ENCODE data around the gene PTPRD.

PTPRD gene

DNA sequence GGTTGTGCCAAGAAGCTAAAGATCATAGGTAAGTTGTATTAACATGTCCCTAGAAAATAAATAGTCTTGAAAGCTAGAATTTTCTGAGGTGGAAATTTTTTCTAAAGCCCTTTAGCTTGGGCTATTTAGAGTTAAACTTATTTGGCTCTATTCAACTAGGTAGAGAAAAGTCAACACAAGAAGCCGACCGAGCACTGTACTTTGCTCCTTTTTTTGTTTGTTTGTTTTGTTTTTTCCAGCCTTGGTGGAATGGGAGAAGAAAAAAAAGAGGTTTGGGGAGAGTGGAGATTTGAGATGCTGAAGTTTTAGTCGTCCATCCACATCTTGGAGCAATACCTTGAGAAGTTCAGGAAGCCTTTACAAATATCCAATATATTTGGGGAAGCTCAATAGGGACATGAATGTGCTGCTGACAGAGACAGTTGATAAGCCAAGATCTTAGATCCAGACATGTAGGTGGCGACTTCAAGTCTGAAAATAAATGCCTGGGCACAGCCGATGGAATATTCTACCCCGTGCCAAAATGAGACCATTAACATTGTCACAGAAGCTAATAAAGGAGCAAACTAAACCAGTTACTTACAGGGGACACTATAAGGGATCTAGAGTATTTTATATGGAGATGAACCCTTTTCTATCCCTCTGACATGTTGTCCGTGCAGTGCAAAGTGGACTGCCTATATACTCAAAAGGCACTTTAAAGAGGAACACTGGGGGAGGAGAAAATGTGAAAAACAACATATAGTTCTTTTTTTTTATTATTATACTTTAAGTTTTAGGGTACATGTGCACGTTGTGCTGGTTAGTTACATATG lies 466.1 kb downstream of the PTPRD start:
- DNase-seq, result no peak

DNA sequence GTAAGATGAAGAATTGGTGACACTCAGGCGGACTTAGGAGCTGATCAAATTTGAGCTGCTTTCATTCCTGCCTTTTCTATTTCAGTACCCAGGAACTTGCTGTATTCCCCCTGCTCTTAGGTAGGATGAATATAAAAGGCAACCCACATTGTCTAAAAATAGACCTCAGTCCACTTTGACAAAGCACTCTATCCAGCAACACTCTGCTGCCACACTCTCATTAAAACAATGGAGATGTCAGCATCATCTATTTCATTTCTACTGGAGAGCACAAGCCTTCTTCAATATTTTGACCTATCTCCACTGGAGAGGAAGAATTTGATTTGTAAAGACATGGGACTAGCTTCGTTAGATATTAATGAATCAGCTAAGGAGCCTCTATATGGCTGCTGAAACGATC lies 468.4 kb downstream of the PTPRD start:
- DNase-seq, result no peak

DNA sequence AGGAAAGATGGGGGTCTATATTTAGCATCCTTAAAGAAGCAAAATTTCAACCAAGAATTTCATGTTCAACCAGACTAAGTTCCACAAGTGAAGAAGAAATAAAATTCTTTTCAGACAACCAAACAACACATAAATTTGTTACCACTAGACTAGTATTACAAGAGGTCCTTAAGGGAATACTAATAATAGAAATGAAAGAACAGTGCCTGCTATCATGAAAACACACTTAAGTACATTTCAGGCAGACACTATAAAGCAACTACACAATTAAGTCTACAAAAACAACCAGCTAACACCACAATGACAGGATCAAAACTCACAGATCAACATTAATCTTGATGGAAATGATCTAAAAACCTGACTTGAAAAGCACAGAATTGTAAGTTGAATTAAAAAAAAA lies 477.2 kb downstream of the PTPRD start:
- no peak for DNase-seq

DNA sequence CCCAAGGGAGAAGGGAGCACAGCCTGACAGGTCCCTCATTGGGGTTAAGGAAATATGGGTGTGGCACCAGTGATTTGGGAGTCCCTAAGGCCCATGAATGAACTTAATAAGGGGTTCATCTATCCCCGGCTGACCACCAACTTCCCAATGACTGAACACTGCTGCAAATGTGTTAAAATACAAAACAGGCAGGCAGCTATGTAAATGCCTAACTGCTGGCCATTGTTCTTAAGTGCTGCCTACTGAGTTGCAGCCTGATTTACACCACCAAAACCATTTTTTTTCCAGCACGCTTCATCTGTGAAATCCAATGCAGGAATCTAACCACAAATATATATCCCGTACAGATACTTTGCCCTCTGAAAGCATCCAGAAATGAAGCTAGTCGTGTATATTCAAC lies 478.5 kb downstream of the PTPRD start:
- no peak for DNase-seq

DNA sequence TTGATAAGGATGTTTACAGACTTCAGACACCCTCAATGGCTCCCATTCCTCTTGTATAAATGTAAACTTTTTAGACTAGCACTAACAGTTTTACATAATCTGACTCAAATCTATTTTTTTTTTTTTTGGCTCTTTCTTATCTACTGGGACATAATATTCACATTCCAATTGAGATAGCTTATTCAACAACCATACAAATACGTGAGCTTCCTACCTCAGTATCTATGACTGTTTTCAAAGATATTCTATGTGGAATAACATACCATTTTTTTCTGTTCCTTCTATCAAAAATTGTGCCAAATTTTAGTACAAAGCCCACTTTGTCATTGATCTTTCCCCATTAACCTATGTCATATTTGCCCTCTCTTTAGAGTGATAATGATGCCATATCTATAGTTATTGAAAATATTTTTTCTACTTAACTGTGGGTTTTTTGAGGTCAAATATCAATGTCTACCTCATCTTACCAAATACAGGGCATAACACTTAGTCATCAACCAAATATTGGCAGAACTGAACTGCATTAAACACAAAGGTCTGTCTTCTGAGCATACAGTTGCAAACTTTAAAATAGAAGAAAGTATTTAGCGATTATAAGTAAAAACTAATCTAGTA lies 482.6 kb downstream of the PTPRD start:
- no peak for DNase-seq

DNA sequence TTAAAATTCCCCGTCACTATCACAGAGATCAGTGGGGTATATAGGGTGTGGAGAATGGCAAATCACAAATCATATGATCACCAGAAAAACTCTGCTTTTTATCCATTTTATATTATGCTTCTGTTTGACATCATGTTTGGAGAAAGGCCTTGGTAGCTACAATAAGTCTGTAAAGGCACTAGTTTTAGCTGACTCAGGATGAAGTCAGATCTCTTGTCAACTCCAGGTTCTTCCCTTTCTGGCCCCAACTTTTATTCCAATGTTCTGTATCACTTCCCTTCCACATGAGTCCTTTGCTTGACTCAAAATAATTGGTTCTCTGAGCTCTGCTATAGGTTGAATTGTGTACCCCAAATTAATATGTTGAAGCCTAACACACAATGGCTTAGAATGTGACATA lies 484.9 kb downstream of the PTPRD start:
- no peak for DNase-seq

DNA sequence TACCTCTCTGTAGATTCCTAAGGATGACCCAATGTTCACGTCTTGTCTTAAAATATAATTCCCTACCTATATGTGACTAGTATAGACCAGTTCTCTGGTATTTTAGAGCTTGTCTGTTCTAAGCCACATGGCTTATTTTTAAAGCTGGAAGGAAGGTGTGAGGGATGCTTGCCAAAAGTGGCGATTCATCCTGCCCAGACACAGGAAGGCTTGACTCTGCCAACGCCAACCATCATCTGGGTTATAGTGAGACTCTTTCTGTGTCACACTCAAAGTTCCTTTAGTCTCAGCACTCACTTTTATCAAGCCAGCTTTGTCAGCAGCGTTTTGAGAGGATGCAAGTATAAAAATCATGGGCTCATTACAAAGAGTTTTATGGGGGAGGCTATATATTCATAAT lies 500.0 kb downstream of the PTPRD start:
- DNase-seq, result no peak

DNA sequence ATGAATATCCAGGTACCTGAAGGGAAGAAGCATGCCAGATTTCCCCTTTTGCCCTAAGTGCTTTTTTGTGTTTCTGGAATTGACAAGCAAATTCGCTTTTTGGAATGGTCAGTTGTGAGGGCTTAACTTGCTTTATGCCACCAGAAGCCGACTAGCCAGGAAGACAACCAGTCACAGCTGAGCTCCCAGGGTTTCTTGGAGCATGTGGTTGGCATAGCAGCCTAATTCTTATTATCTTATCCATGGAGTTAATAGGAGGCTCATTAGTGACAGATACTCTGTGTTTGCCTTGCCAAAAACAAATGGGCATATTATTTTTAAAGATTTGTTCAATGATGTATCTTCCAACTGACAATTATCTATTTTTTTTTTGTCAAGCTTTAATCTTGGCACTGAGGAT lies 500.7 kb downstream of the PTPRD start:
- DNase-seq, result no peak

DNA sequence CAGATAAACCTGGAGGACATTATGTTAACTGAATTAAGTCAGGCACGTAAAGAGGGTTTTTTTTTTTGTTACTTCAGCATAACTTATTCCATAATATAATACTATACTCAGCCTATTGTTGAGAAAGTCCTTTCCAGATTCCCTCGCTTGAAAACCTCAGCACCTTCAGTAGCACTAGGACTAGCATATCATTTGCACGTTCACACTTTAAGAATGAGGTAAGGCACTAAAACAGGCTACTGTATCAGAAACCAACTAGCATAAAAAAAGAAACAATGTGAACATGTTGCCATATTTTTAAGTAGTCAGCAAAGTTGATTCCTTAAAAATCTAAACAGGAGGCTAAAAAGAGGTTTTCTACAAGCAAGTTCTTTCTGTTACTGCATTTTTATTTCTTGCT lies 504.0 kb downstream of the PTPRD start:
- DNase-seq, result no peak

DNA sequence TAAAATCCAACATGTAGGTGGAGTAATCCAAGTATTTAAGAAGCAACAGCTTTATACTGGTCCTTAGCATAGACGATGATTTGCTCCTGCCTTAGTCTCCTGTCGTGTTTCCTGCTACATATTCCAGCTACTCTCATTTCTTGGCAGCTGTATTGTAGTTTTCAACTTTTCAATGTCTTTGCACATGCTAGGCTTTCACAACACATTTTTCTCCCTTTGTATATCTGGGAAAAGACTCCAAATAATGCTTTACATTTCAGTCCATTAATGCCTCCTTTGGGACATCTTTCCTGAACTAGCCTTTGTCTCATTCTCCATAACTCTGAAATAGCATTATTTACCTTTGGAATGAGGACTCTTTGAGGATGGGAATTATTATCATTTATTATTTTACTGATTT lies 508.0 kb downstream of the PTPRD start:
- no peak for DNase-seq

DNA sequence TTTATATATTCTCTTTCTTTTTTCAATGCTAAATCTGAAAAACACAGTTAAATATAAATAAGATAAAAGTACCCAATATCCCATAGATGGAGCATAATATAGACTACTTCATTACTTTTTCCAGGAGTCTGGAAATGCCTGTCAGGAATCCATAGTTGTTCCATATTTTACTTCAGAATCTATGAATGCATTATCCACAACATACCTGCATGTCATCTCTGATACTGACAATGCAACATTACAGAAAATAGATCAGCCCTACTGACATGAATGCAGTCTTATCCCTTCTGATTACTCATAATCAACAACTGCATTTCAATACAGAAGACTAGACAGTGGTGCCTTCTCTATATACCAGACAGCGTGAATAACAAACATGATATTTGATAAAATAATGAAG lies 517.6 kb downstream of the PTPRD start:
- DNase-seq, result no peak

DNA sequence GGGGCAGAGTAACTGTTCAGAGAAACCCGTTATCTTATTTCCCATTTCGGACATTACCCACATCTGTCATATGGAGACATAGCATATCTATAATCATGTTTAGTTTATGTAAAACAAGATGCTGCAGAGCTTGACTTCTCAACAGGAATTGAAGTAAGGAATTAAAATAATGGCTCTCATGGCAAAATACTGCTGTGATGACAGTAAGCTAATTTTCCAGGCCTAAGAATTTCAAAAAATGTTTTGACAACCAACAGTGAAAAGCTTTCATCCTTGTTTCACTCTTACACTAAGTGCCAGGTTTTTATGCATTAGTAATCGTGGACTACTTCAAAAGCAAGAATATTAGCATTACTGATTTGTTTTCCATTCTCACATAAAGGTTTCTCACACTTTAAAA lies 518.2 kb downstream of the PTPRD start:
- no peak for DNase-seq

DNA sequence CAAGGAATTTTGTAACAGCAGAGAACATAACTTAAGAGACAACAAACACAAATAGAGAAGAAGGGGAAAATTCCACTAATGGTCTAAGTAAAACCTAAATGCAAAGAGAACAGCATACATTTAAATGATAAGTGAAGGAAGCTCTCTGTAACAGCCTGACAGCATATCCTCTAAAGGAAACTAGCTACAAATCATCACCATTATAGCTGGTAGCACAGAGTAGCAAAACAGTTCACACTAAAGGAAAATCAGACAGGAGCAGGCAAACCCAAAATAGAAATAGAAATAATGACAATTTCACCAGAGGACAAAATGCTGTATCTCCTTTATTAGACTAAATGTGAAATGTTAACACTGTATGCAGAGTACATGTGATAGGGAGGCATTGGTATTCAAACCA lies 532.8 kb downstream of the PTPRD start:
- no peak for DNase-seq

DNA sequence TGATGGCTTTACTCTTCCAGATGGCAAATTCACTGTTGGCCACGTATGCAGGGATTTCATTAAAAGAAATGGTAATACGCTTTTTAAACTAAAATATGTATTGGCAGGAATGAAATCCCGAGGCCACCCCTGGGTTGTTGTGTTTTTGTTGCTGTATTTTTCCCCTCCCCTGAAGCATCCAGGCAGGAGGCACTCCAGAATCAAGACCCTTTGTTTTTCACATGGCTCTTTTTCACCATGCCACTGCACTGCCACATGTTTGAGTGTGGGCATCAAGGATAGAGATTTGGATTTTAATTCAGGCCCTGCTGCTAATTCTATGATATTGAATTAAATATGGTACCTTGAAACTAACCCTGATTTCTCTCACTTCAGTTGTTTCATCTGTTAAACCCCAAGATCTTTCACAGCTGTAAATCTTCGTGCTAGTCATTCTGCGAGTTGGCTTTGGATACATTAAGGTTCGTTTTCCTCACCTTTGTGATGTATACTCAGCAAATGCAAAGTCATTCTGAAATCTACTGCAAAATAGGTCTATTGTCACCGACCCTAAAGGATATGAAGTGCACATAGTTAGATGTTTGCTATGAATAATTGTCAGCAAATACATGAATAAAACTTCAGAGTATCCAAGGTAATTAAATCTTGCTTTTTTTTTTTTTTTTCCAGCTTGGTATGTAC lies 533.4 kb downstream of the PTPRD start:
- DNase-seq, result no peak

DNA sequence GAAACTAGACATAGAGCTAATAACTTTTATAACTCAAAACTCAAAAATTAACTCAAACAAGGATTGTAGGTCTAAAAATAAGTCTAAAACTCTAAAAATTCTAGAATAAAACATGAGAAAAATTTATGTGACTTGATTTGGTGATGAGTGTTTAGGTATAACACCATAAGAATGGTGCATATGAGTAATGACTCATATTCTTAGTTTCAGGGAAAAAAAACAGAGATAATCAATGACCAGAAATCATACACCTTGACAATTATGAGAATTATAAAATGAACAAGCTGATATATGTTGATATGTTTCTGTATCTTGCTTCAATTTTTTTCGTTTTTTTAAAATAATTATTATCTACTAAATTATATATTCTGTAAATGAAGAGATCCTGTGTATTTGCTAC lies 541.2 kb downstream of the PTPRD start:
- DNase-seq, result no peak

DNA sequence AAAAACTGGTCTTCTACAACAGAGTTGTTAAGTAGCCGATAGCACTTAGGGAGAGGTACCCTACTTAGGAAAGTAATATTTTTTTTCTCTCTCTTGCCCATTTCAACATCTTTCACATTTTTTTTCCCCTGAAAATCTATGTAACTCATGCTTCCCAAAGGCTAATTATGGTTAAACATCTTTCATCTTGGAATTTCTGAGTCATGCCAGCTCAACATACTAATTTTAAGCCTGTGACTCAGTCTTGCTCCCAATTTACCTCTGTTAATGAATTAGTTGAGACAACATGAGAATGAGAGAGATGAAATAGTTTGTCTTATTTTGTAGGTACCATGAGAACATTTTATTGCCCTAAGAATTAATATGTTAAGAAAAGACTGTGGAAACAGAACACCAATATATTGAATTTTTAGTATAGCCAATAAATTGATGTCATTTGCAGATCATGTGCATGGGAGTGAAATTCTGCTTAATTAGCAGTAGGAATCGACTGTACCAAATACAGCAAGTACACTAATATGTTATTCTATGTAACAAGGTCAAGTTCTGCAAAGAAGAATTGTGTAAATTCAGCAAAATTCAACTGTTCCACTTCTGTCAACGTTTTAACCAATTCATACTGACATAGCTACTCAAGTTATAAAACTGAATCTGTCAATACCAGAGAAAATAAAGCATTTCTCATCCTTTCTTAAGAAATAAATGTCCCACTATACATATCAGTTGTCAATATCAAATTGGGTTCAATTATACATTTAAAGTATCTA lies 550.0 kb downstream of the PTPRD start:
- no peak for DNase-seq

DNA sequence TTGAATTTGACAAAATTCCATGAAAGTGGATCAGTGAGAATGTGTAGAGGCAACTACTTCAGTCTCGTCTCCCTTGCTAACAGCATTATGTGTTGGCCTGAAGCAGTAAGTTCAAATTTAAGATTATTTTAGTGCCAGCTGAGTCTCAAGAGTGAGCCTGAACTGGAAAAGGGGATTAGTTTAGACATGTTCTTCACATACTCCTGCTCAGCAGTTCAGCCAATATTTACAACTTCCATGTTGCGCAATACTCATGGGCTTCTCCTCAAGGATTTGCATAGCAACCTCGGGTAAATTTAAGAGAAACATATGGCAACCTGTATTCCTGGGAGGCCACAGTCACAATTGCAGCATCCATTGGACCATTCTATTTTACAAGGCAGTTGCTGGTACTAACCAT lies 553.8 kb downstream of the PTPRD start:
- DNase-seq, result no peak

DNA sequence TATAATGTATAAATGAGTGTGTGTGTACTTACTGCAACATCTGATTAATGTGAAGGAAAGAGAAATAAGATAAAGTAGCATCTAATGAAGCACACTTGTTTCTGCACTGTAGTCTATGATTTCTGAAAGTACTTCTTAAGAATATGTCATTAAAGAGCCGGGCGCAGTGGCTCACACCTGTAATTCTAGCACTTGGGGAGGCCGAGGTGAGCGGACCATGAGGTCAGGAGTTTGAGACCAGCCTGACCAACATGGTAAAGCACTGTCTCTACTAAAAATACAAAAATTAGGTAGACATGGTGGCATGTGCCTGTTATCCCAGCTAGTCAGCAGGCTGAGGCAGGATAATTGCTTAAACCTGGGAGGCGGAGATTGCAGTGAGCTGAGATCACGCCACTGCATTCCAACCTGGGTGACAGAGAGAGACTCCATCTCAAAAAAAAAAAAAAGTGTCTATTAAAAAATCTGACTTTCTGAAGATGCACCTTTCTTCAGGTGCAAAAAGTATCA lies 556.9 kb downstream of the PTPRD start:
- DNase-seq, result no peak

DNA sequence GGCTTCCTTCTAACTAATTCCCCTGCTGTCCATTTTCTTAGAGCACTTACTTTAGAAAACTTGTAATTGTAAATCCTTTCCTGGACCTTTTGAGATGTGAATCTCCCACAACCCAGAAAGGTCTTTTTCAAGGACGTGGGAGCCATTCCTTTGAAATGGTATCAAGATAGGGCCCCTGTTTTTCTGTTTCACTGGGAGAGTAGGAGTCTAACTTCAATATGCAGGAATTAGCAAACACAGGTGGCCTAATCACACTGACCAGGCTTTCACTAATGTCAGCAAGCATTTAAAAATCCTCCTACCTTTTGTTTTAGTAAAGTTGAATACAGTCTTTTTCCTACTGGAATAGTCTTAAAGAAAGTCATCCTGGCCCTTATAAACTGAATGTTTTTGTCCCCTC lies 558.3 kb downstream of the PTPRD start:
- DNase-seq, result no peak

DNA sequence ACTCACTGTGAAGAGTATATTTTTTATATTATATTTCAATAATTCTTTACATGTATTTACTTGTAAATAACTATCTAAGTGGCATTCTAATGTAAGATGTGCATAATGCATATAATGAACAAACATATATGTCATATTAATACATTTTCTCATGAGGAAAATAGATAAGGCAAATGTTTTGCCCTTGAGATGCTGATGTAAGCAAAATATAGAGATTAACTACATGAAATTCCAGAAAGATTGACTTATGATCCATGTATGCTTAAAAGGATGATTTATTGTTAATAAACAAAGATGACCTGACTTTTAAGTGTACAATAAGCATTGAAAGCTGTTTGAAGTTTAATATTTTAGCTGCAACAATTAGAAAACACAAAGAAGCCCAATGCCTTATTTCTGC lies 559.9 kb downstream of the PTPRD start:
- no peak for DNase-seq

DNA sequence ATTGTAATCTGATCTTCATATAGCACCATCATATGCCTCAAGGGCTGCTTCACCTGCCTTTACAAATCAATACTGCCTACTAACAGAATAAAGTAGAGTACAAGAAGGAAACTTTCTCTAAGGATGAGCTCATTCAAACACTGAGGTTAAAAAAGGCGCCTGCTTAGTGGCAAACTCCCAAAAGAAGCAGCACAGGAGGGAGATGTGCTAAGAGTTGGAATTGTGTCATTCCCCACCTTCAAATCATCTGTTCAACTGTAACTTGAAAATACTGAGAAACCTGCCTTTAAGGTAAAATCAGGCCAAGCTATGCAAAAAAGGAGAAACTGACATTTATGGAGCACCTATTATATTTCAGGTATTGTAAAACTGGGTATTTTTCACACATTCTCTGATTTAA lies 560.6 kb downstream of the PTPRD start:
- no peak for DNase-seq

DNA sequence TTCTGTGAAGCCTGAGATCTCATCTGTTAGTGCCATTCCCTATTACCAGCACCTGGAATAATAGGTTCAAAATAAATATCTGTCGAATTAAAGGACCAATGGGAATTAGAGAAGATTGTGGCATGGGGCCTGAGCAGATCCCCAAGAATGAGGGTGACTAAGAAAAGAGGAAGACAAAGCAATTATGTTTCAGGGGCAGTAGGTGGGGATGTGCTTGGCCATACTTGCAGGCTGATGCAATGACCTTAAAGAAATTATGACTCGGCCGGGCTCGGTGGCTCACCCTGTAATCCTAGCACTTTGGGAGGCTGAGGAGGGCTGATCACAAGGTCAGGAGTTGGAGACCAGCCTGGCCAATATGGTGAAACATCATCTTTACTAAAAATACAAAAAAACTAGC lies 562.8 kb downstream of the PTPRD start:
- DNase-seq, result no peak

DNA sequence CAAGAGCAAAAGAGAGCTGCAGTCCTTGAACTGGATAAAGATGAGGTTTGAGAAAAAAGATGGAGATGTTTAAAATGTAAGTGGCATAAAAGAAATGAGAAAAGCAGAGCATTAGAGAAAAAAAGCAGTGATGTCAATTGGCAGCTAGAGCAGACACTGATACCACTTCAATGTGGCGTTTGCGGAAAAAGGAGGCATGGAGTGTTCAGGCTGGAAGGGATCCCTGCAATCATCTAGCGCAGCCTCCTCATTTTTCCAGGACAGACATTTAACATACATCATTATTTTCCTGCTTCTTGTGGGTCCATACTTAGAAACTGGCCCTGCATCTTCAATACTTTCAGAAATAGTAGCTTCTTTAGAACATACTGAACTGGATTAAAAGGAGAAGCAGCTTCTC lies 563.8 kb downstream of the PTPRD start:
- no peak for DNase-seq
